DOHH2 (cell line): Measurements from ENCODE around the gene FNDC3B.

Source experiments
- H3F3A ChIP-seq: fragments of 200-600 bp; sonication (generic), shearing (Covaris generic); 2 replicates; pipeline ENCODE4 v1.6.0; 2016; ENCODE audit warnings: antibody characterized with exemption, mild to moderate bottlenecking; ENCODE audit not compliant: control insufficient read depth, insufficient read depth
- H3K27ac ChIP-seq: fragments of 200-600 bp; sonication (generic); 2 replicates; pipeline ENCODE4 v1.5.1; 2014; ENCODE audit warnings: low read depth, mild to moderate bottlenecking, low read length, moderate library complexity
- H3K27me3 ChIP-seq: fragments of 200-600 bp; sonication (generic); 2 replicates; pipeline ENCODE4 v1.6.1; 2014; ENCODE audit warnings: mild to moderate bottlenecking, low read length, mixed read lengths; ENCODE audit not compliant: control insufficient read depth
- H3K36me3 ChIP-seq: fragments of 200-600 bp; sonication (generic); 2 replicates; pipeline ENCODE4 v1.6.1; 2014; ENCODE audit warnings: mild to moderate bottlenecking, low read length, moderate library complexity, mixed read lengths; ENCODE audit not compliant: control insufficient read depth
- H3K4me1 ChIP-seq: fragments of 200-600 bp; sonication (generic); 2 replicates; pipeline ENCODE4 v1.6.1; 2014; ENCODE audit warnings: mild to moderate bottlenecking, low read length, mixed read lengths; ENCODE audit not compliant: control insufficient read depth
- H3K4me2 ChIP-seq: fragments of 200-600 bp; sonication (generic); 2 replicates; pipeline ENCODE4 v1.6.0; 2014; ENCODE audit warnings: mild to moderate bottlenecking, low read length, moderate library complexity
- H3K4me3 ChIP-seq: fragments of 200-600 bp; sonication (generic); 2 replicates; pipeline ENCODE4 v1.5.1; 2014; ENCODE audit warnings: mild to moderate bottlenecking, low read length, mixed read lengths
- H3K79me2 ChIP-seq: fragments of 200-600 bp; sonication (generic); 2 replicates; pipeline ENCODE4 v1.6.1; 2014; ENCODE audit warnings: mild to moderate bottlenecking, low read length, mixed read lengths; ENCODE audit not compliant: control insufficient read depth
- H3K9me2 ChIP-seq: fragments of 200-600 bp; sonication (generic); replicated peaks from 2 replicates; pipeline ENCODE4 v1.6.1; 2014; ENCODE audit warnings: mild to moderate bottlenecking, low read length, mixed read lengths; ENCODE audit not compliant: control insufficient read depth
- H3K9me3 ChIP-seq: fragments of 200-600 bp; sonication (generic); 2 replicates; pipeline ENCODE4 v1.6.1; 2014; ENCODE audit warnings: antibody characterized with exemption, low read length, mixed read lengths; ENCODE audit not compliant: control insufficient read depth, insufficient read depth
- H4K20me1 ChIP-seq: fragments of 200-600 bp; sonication (generic); 2 replicates; pipeline ENCODE4 v1.6.0; 2014; ENCODE audit warnings: low read depth, mild to moderate bottlenecking, antibody characterized with exemption, low read length, moderate library complexity; ENCODE audit not compliant: control insufficient read depth, insufficient read depth
- EZH2phosphoT487 ChIP-seq: fragments of 200-600 bp; sonication (generic); IDR thresholded peaks from 2 replicates; pipeline ENCODE4 v1.6.1; 2017; ENCODE audit warnings: borderline replicate concordance, mild to moderate bottlenecking, antibody characterized with exemption, low read length, moderate library complexity, mixed read lengths
- TF ChIP-seq, protein P1 (sequence below): fragments of 200-600 bp; sonication (generic); IDR thresholded peaks from one replicate; pipeline ENCODE4 v1.5.1; 2014; ENCODE audit warnings: antibody characterized with exemption, mild to moderate bottlenecking, low read depth, low read length; ENCODE audit not compliant: poor library complexity, severe bottlenecking

Gene FNDC3B

DNA sequence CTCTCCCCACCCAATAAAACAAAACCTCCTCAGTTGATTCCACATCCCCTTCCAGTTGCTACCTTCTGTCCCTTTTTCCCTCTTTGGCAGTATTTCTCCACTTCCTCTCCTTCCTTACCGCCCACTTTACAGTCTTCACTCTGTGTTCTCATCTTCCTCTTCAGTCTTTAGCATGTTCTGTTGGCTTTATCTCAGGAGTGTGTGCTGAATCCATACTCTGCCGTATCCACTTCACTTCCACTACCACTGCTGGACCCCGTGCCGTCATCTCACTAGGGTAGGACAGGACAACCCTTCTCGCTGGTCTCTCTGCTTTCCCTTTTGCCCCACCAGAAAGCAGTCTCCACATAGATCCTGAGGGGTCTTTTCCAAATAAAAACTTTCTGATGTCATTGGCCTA is 74.3 kb downstream of the FNDC3B start:
- H4K20me1 ChIP-seq: 0 out of 2 replicates have a peak, but pooled peaks cover 5% of the 10 kb centered on the region
- H3K9me2 ChIP-seq: no peaks in the 10 kb centered on the region
- H3F3A ChIP-seq: no peaks in the 10 kb centered on the region
- no peaks in the 10 kb centered on the region; the same call in 1 of the 2 replicates for H3K4me1 ChIP-seq
- no peak overlapping the region for H3K4me2 ChIP-seq
- H3K4me3 ChIP-seq: no peak overlapping the region
- H3K9me3 ChIP-seq: no peaks in the 10 kb centered on the region
- H3K27ac ChIP-seq: no peak overlapping the region
- TF ChIP-seq EZH2phosphoT487: no peak
- TF ChIP-seq, protein P1, sequence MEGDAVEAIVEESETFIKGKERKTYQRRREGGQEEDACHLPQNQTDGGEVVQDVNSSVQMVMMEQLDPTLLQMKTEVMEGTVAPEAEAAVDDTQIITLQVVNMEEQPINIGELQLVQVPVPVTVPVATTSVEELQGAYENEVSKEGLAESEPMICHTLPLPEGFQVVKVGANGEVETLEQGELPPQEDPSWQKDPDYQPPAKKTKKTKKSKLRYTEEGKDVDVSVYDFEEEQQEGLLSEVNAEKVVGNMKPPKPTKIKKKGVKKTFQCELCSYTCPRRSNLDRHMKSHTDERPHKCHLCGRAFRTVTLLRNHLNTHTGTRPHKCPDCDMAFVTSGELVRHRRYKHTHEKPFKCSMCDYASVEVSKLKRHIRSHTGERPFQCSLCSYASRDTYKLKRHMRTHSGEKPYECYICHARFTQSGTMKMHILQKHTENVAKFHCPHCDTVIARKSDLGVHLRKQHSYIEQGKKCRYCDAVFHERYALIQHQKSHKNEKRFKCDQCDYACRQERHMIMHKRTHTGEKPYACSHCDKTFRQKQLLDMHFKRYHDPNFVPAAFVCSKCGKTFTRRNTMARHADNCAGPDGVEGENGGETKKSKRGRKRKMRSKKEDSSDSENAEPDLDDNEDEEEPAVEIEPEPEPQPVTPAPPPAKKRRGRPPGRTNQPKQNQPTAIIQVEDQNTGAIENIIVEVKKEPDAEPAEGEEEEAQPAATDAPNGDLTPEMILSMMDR: no peak
- H3K79me2 ChIP-seq: peaks cover 2% of the 10 kb centered on the region
- H3K36me3 ChIP-seq: no peaks in the 10 kb centered on the region
- no peaks in the 10 kb centered on the region for H3K27me3 ChIP-seq

DNA sequence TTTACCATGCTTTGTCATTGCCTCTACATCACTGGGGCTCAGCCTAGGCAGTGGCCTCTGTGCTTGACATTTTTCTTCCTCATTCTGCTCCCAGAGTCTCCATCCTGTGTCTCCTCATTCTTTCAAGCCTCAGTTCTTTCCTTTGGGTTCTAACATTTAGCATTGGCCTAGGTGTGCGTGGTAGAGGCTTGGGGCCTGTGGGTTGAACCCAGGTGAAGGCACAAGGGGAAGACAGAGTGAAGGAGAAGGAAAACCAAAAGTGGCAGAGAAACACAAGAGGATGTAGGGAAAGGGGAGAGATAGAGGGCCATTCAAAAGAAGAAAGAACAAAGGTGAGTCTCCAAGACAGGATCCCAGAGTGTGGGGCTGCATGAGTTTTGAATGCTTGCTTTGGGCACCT is 75.7 kb downstream of the FNDC3B start:
- no peak overlapping the region for H3K4me3 ChIP-seq
- no peaks in the 10 kb centered on the region for H3K9me3 ChIP-seq
- no peak overlapping the region for H3K4me2 ChIP-seq
- no peaks in the 10 kb centered on the region for H3K27me3 ChIP-seq
- H3K79me2 ChIP-seq: no peaks in the 10 kb centered on the region
- H4K20me1 ChIP-seq: no peaks in the 10 kb centered on the region
- H3K36me3 ChIP-seq: no peaks in the 10 kb centered on the region
- no peak overlapping the region for H3K27ac ChIP-seq
- H3K9me2 ChIP-seq: no peaks in the 10 kb centered on the region
- TF ChIP-seq EZH2phosphoT487: no peak
- TF ChIP-seq, protein P1: no peak
- H3K4me1 ChIP-seq: no peaks in the 10 kb centered on the region
- H3F3A ChIP-seq: no peaks in the 10 kb centered on the region

DNA sequence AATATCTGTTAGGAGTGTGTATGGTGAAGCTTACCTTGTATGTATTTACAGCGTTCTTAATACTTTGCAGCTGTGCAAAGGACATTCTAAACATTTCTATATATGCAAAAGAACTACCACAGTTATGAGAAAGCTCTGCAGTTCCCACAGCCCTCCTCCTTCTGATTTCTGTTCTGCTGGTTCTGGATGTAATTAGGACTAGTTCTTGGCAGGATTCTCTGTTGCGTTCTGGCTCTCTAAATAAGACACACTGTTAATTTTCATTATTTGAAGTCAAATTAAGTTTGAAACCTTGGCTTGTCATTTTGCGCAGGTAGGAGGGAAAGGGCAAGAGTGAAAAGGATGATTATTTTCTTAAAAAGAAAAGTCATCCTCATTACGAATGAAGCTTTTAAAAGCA is 76.4 kb downstream of the FNDC3B start:
- Histone ChIP-seq H3K79me2 (no peaks in the 10 kb centered on the region), H3K27ac (no peak overlapping the region), H3K4me2 (no peak overlapping the region), H3K4me1 (no peaks in the 10 kb centered on the region), H4K20me1 (no peaks in the 10 kb centered on the region), H3F3A (no peaks in the 10 kb centered on the region), H3K27me3 (no peaks in the 10 kb centered on the region), H3K9me3 (no peaks in the 10 kb centered on the region), H3K4me3 (no peak overlapping the region), H3K36me3 (no peaks in the 10 kb centered on the region), H3K9me2 (no peaks in the 10 kb centered on the region)
- no peak for TF ChIP-seq EZH2phosphoT487
- TF ChIP-seq, protein P1: no peak

DNA sequence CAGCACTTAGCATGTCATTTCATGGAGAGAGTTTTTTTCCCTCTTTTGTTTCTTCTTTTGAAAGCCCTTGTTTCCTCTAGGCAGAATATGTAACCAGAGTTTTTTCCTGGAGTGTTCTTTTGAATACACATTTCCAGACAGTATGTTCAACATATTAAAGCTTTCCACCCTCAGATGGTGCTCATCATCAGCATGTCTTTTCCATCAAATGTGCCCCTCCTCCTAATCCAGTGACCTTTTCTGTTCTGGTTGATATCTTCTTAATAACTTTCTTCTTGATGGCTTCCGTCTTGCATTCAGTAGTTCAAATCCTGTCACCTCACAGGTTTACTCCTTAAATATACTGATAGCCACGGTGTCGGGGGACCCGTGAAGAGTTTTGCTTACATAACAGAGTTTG is 78.6 kb downstream of the FNDC3B start:
- TF ChIP-seq EZH2phosphoT487: no peak
- TF ChIP-seq, protein P1: no peak

More for the DNA sequence above, 78.6 kb downstream of the FNDC3B start:
- no peaks in the 10 kb centered on the region for H3K9me3 ChIP-seq
- no peaks in the 10 kb centered on the region for H4K20me1 ChIP-seq
- H3K4me2 ChIP-seq: no peak overlapping the region
- no peak overlapping the region for H3K27ac ChIP-seq
- H3K4me1 ChIP-seq: no peaks in the 10 kb centered on the region
- no peak overlapping the region for H3K4me3 ChIP-seq
- no peaks in the 10 kb centered on the region for H3K36me3 ChIP-seq
- H3K79me2 ChIP-seq: no peaks in the 10 kb centered on the region
- no peaks in the 10 kb centered on the region for H3K9me2 ChIP-seq
- H3F3A ChIP-seq: no peaks in the 10 kb centered on the region
- no peaks in the 10 kb centered on the region for H3K27me3 ChIP-seq
